ENCODE data around the gene NANOS1. TPM values are rescaled to one million over a fixed set of nuclear protein-coding genes. Genes with fewer than 3 reads are reported as not detected.

The NANOS1 gene
- polyA plus RNA-seq, 2 of the 4 experiments (the other 2 are of a cell fraction) = 1.4 to 2.9 TPM

- peaks cover 34% of the 10 kb centered on the region for H3K4me1 ChIP-seq
- WGBS (ENCODE audit: missing lambda C conversion rate) = 0% methylated on average over 4 of the region's 4 CpGs
- ChIA-PET POLR2A (interaction anchor here (0.6 to 1.7 kb wide), 5 partner anchors 23 to 253 kb away, joined by 3 to 29 read pairs (median 5); partner anchors contain the start of genes CACUL1 and NANOS1), CTCF (interaction anchor here (0.5 to 2.4 kb wide), 6 partner anchors 9 to 153 kb away, joined by 3 to 16 read pairs (median 4); partner anchors contain the start of gene NANOS1)
- H3K4me2 ChIP-seq = peak overlapping the region; percentile 72
- H3K27ac ChIP-seq = peak overlapping the region; percentile 49 to 72
- FAIRE-seq = no peak
- no peak overlapping the region for H3K4me3 ChIP-seq
- ATAC-seq = peak; percentile 47 to 49
- DNase-seq (ENCODE audit: low read depth in 1 of 2, low spot score in 1 of 2) = no peak
- no peaks in the 10 kb centered on the region for H3K9me3 ChIP-seq
- TF ChIP-seq JUN (IDR thresholded peaks at IDR 0.05) (no peak), EP300 (IDR thresholded peaks at IDR 0.05) (0 out of 5 replicates have a peak, but pooled peaks of 1 of the 2 experiments have one; percentile 6), MAFK (IDR thresholded peaks at IDR 0.05; ENCODE audit: partially characterized antibody) (no peak)
These were observed 22.3 kb upstream of the NANOS1 start for GRCh38 chr10:119007211-119007574.

GRCh38 chr10:119020627-119020946 lies 8.9 kb upstream of the NANOS1 start:
- peak overlapping the region; percentile 47; the same call in 2 of the 3 replicates for H3K4me2 ChIP-seq
- WGBS (ENCODE audit: missing lambda C conversion rate) = 27% methylated on average over 2 of the region's 2 CpGs
- CTCF ChIA-PET = interaction anchor here (1.4 to 2.0 kb wide), 2 partner anchors 9 to 11 kb away, joined by 4 to 5 read pairs; partner anchors contain the start of gene NANOS1
- no peak for DNase-seq (ENCODE audit: low read depth in 1 of 2, low spot score in 1 of 2)
- TF ChIP-seq RCOR1 (IDR thresholded peaks at IDR 0.05; ENCODE audit: low read depth, low read length) = no peak
- no peak for TF ChIP-seq NR3C1 (IDR thresholded peaks at IDR 0.05)
- no peak for TF ChIP-seq EHF (CRISPR knock-in tag; IDR thresholded peaks at IDR 0.05)
- TF ChIP-seq TP53 (CRISPR knock-in tag; IDR thresholded peaks at IDR 0.05) = no peak
- no peak for TF ChIP-seq POLR2AphosphoS2 (conservative IDR thresholded peaks at IDR 0.05; ENCODE audit: low read length)
- no peak for TF ChIP-seq EHMT2 (IDR thresholded peaks at IDR 0.05; ENCODE audit: low read depth)
- no peak for TF ChIP-seq MAZ (IDR thresholded peaks at IDR 0.05; ENCODE audit: borderline replicate concordance, low read depth, low read length)
- no peak for TF ChIP-seq MAX (IDR thresholded peaks at IDR 0.05)
- TF ChIP-seq ZC3H11A (IDR thresholded peaks at IDR 0.05) = no peak
- TF ChIP-seq KDM1A (IDR thresholded peaks at IDR 0.05; ENCODE audit: low read depth) = no peak
- no peaks in the 10 kb centered on the region for H3K9me3 ChIP-seq
- no peak overlapping the region for H3K4me3 ChIP-seq
- ATAC-seq = peak; percentile 23 to 26; a peak in 3 of 6 replicates
- peak overlapping the region in 1 of 2 experiments; percentile 42; a peak in 1 of 6 replicates for H3K27ac ChIP-seq
- H3K4me1 ChIP-seq = peaks cover 30% of the 10 kb centered on the region
- POLR2A ChIA-PET = no interaction called here
- FAIRE-seq = no peak

- Histone ChIP-seq H3K27ac (peak overlapping the region in 1 of 2 experiments; percentile 48; a peak in 3 of 6 replicates), H3K4me3 (no peak overlapping the region), H3K9me3 (no peaks in the 10 kb centered on the region), H3K4me1 (peaks cover 36% of the 10 kb centered on the region), H3K4me2 (peak overlapping the region; percentile 16; the same call in 2 of the 3 replicates)
- FAIRE-seq (no peak), ATAC-seq (peak; percentile 14 to 16; a peak in 2 of 6 replicates), DNase-seq (ENCODE audit: low read depth in 1 of 2, low spot score in 1 of 2) (no peak)
- TF ChIP-seq NFE2L2 (conservative IDR thresholded peaks at IDR 0.05; ENCODE audit: low read length) = no peak
- TF ChIP-seq ZC3H11A (IDR thresholded peaks at IDR 0.05) = no peak
- TF ChIP-seq EHMT2 (IDR thresholded peaks at IDR 0.05; ENCODE audit: low read depth) = no peak
- no peak for TF ChIP-seq CHD4 (IDR thresholded peaks at IDR 0.05; ENCODE audit: borderline replicate concordance)
- no peak for TF ChIP-seq GATA3 (IDR thresholded peaks at IDR 0.05; ENCODE audit: borderline replicate concordance)
- TF ChIP-seq EP300 (IDR thresholded peaks at IDR 0.05) = no peak
- no peak for TF ChIP-seq KDM1A (IDR thresholded peaks at IDR 0.05; ENCODE audit: low read depth)
- TF ChIP-seq EHF (CRISPR knock-in tag; IDR thresholded peaks at IDR 0.05) = no peak
- no peak for TF ChIP-seq RARB (CRISPR knock-in tag; IDR thresholded peaks at IDR 0.05)
- TF ChIP-seq HOXB13 (CRISPR knock-in tag; IDR thresholded peaks at IDR 0.05; ENCODE audit: low read depth) = no peak
- TF ChIP-seq TFCP2L1 (CRISPR knock-in tag; IDR thresholded peaks at IDR 0.05) = no peak
- no peak for TF ChIP-seq REST (IDR thresholded peaks at IDR 0.05)
- ChIA-PET POLR2A (interaction anchor here (0.6 kb wide), 1 partner anchor 31 kb away, joined by 3 read pairs; no protein-coding TSS in a partner anchor), CTCF (interaction anchor here (1.0 to 1.9 kb wide), 3 partner anchors 8 to 14 kb away, joined by 3 to 8 read pairs (median 4); no protein-coding TSS in a partner anchor)
- 57% methylated on average over 8 of the region's 8 CpGs for WGBS (ENCODE audit: missing lambda C conversion rate)
These were observed 6.5 kb upstream of the NANOS1 start for GRCh38 chr10:119022846-119023552.

All from A549 (cell line).